ENCODE data around the gene AQP5. TPM values are rescaled to one million over a fixed set of nuclear protein-coding genes. Genes with fewer than 3 reads are reported as not detected.
A peak's percentile ranks its signal among the peaks of the same experiment; 100 is the strongest.

The AQP5 gene
- total RNA-seq, 2 experiments from 2014 or later, result not detected

DNA sequence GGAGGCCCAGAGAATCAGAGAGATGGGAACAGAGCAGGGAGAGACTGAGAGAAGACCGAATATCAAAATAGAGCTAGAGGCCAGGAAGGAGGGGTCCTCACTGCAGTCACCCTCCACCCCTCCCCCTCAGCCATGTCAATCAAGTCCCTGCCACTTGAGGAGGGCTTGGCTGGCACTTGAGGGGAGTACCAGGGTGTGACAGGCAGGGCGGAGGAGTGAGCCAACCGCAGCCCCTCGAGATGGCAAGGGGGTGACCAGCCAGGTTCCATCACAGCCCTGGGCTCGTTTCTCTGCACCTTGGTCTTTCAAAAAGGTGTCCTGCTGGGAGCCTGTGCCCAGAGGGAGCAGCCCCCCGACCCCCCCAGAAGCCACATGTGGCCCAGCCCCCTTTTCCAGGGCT, 4.2 kb downstream of the AQP5 start:
- intact Hi-C loops (cut with micrococcal nuclease; ENCODE audit: unreplicated experiment), result loop anchor here (5.0 kb wide), 2 partner anchors 71 to 201 kb away; partner anchors contain the start of gene CERS5
- Histone ChIP-seq H4K20me1 (ENCODE audit: insufficient read depth, low read length) (no peaks in the 10 kb centered on the region), H3K27ac (ENCODE audit: low read depth, low read length, poor library complexity, severe bottlenecking) (no peak overlapping the region), H3K9me3 (ENCODE audit: low read length) (no peaks in the 10 kb centered on the region), H3K4me2 (ENCODE audit: low read length) (no peak overlapping the region), H3K36me3 (ENCODE audit: insufficient read depth, low read length) (no peaks in the 10 kb centered on the region), H2AFZ (ENCODE audit: low read length) (no peak overlapping the region), H3K9me2 (ENCODE audit: insufficient read depth, low read length) (no peaks in the 10 kb centered on the region), H3K4me3 (ENCODE audit: low read depth, low read length, poor library complexity, severe bottlenecking) (no peak overlapping the region), H3K79me2 (ENCODE audit: insufficient read depth, low read depth, low read length) (no peaks in the 10 kb centered on the region), H3K4me1 (ENCODE audit: insufficient read depth, low read length, poor library complexity, severe bottlenecking) (peaks cover 9% of the 10 kb centered on the region)
- no TSS peak for BruUV-seq (replicated peaks)
- TF ChIP-seq, protein P1, sequence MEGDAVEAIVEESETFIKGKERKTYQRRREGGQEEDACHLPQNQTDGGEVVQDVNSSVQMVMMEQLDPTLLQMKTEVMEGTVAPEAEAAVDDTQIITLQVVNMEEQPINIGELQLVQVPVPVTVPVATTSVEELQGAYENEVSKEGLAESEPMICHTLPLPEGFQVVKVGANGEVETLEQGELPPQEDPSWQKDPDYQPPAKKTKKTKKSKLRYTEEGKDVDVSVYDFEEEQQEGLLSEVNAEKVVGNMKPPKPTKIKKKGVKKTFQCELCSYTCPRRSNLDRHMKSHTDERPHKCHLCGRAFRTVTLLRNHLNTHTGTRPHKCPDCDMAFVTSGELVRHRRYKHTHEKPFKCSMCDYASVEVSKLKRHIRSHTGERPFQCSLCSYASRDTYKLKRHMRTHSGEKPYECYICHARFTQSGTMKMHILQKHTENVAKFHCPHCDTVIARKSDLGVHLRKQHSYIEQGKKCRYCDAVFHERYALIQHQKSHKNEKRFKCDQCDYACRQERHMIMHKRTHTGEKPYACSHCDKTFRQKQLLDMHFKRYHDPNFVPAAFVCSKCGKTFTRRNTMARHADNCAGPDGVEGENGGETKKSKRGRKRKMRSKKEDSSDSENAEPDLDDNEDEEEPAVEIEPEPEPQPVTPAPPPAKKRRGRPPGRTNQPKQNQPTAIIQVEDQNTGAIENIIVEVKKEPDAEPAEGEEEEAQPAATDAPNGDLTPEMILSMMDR (conservative IDR thresholded peaks at IDR 0.05; ENCODE audit: low read length), result no peak
- no peak for TF ChIP-seq EZH2phosphoT487 (IDR thresholded peaks at IDR 0.05; ENCODE audit: borderline replicate concordance, low read depth, low read length)
- POLR2A ChIA-PET, result interaction anchor here (0.5 kb wide), 1 partner anchor 675 kb away, joined by 3 read pairs; no protein-coding TSS in a partner anchor
- DNase-seq (ENCODE audit: low spot score), result no peak
- CTCF ChIA-PET (ENCODE audit: unreplicated experiment), result interaction anchor here (1.1 to 2.2 kb wide), 3 partner anchors 73 to 105 kb away, joined by 3 to 20 read pairs (median 13); no protein-coding TSS in a partner anchor

DNA sequence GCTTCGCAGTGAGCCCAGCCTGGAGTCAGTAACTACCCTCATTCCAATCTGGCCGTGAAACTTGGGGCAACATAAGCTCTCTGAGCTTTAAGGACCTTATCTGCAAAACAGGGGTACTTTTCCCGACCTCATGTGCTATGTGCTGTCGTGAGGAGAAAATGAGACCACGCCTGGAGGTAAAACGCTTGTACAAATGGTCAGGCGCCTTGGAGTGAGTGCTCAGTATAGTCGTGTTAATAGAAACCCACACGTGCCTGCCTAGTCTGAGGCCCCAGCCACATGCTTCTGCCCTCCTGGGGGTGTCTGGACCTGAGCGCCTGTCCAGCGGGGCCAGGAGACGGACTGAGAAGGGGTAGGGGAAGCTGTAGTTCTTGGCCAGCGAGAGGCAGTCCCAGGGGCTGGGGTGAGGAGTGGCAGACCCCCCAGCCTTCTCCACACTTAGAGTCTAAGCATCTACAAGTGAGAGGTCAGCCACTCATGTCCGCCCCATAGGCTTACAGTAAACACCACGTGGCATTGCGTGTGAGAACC, 4.9 kb downstream of the AQP5 start:
- H3K79me2 ChIP-seq (ENCODE audit: insufficient read depth, low read depth, low read length), result no peaks in the 10 kb centered on the region
- intact Hi-C loops (cut with micrococcal nuclease; ENCODE audit: unreplicated experiment), result loop anchor here (1.0 to 5.0 kb wide), 5 partner anchors 71 to 201 kb away; partner anchors contain the start of gene CERS5
- H3K4me2 ChIP-seq (ENCODE audit: low read length), result peak overlapping the region; percentile 94
- ChIA-PET CTCF (ENCODE audit: unreplicated experiment) (interaction anchor here (0.6 to 2.2 kb wide), 7 partner anchors 72 to 187 kb away, joined by 3 to 20 read pairs (median 4); partner anchors contain the start of gene SMARCD1), POLR2A (interaction anchor here (0.5 kb wide), 1 partner anchor 674 kb away, joined by 3 read pairs; no protein-coding TSS in a partner anchor)
- no peak overlapping the region for H2AFZ ChIP-seq (ENCODE audit: low read length)
- no peaks in the 10 kb centered on the region for H3K36me3 ChIP-seq (ENCODE audit: insufficient read depth, low read length)
- no TSS peak for BruUV-seq (replicated peaks)
- H3K27ac ChIP-seq (ENCODE audit: low read depth, low read length, poor library complexity, severe bottlenecking), result no peak overlapping the region
- no peaks in the 10 kb centered on the region for H3K9me3 ChIP-seq (ENCODE audit: low read length)
- DNase-seq (ENCODE audit: low spot score), result no peak
- no peak overlapping the region for H3K4me3 ChIP-seq (ENCODE audit: low read depth, low read length, poor library complexity, severe bottlenecking)
- TF ChIP-seq EZH2phosphoT487 (IDR thresholded peaks at IDR 0.05; ENCODE audit: borderline replicate concordance, low read depth, low read length), result no peak
- TF ChIP-seq, protein P1 (conservative IDR thresholded peaks at IDR 0.05; ENCODE audit: low read length), result no peak
- peaks cover 9% of the 10 kb centered on the region for H3K4me1 ChIP-seq (ENCODE audit: insufficient read depth, low read length, poor library complexity, severe bottlenecking)
- no peaks in the 10 kb centered on the region for H3K9me2 ChIP-seq (ENCODE audit: insufficient read depth, low read length)
- no peaks in the 10 kb centered on the region for H4K20me1 ChIP-seq (ENCODE audit: insufficient read depth, low read length)
